NCI-H1436 treated with DMSO at 0.1 percent for 48 hours (cell line): ENCODE results near the gene APPL2.
"Not testable (repeated sequence)": the region's sequence is repeated elsewhere in the genome, so short reads cannot be mapped to it uniquely, and the experiment has no call there.

Source experiments
- DNase-seq: peaks from one replicate; lab custom pipeline; 2025; lab: John Stamatoyannopoulos, UW

The APPL2 gene

DNA sequence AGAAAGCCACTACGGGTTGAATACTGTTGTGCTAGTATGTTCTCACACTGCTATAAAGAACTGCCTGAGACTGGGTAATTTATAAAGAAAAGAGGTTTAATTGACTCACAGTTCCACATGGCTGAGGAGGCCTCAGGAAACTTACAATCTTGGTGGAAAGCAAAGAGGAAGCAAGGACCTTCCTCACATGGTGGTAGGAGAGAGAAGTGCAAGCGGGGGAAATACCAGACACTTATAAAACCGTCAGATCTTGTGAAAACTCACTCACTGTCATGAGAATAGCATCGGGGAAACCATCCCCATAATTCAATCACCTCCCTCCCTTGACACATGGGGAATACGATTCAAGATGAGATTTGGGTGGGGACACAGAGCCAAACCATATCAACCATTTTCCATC, 20.5 kb upstream of the APPL2 start:
- not testable (repeated sequence) for DNase-seq

DNA sequence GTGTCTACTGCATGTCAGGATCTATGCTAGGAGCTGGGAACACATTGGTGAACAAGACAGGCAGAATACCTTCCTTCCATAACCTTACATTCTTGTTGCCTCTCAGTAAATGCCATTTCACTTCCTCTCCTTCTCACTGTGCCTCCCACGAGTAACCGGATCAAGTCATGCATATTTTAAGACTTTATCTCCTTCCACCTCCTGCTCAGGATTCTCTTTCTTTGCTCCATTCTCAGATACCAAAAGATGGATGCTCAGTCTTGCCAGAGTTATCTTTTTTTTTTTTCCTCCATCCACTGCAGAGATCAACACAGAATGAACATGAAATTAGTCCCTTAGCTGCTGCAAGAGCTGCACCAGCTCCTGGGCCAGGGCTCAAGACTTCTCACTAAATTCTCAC, 20.0 kb upstream of the APPL2 start:
- DNase-seq: no peak

DNA sequence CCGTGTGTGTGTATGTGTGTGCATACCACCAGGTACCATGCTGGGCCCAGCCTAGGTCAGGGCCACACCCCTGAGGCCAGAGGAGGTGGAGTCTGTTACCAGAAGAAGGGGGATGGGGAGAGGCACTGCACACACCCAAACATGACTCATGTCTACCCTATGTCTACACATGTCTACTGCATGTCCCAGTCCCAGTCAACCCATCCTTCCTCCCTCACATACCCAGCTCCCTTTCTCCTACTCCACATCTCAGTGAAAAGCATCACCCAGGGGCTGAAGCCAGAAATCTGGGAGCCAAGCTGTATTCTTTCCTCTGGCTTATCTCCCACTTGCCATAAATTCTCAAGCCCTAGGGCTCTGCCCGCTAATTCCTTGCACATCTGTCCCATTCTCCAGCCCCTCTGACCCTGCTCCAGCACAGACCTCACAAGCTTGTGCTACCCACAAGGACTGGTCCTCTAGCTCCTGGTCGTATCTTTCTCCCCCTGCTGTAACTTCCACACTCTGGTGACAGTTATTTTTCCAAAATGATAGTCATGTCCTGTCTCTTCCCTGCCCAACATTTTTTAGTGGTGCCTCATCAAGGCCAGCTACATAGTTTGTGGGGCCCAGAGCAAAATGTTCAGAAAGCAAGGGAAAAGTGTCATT, 18.0 kb upstream of the APPL2 start:
- DNase-seq: no peak

DNA sequence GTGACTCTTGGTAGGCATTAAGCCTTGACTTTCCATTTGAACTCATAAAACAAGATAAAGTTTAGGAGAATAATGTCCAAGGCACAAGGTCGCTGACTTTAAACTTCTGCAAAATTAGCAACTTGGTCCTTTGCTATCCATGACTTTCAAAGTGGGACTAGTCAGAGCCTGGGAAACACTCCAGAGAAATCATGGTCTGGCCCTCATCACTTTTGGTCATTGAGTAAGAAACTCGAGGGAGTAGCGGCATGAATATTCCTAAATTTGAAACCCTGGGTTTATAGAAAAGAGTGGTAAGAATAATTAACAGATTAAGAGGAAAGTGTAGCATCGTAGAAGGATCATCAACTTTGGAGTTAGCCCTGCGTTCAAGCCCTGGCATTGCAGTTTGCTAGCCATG, 16.9 kb upstream of the APPL2 start:
- DNase-seq: no peak

DNA sequence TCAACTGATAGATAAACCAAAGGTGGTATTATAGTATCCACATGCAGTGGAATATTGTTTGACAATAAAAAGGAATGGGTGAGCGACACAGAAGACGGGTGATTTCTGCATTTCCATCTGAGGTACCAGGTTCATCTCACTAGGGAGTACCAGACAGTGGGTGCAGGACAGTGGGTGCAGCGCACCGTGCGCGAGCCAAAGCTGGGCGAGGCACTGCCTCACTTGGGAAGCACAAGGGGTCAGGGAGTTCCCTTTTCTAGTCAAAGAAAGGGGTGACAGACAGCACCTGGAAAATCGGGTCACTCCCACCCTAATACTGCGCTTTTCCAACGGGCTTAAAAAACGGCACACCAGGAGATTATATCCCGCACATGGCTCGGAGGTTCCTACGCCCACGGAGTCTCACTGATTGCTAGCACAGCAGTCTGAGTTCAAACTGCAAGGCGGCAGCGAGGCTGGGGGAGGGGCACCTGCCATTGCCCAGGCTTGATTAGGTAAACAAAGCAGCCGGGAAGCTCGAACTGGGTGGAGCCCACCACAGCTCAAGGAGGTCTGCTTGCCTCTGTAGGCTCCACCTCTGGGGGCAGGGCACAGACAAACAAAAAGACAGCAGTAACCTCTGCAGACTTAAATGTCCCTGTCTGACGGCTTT, 9.9 kb upstream of the APPL2 start:
- not testable (repeated sequence) for DNase-seq

DNA sequence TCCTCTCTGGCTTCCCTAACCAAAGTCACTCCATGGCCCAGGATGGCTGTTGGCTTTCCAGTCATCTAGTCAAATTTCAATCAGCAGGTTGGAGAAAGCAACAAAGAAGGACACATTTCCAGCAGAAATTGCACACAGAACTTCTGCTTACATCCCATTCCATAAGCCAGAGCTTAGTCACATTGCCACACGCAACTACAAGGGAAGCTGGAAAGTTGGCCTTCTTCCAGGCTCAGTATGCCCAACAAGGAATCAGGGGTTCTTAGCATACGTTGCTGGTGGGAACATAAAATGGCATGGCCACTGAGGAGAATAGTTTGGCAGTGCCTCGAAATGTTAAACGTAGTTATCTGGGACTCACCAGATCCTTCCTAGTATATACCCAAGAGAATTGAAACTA, 9.3 kb upstream of the APPL2 start:
- DNase-seq: no peak

DNA sequence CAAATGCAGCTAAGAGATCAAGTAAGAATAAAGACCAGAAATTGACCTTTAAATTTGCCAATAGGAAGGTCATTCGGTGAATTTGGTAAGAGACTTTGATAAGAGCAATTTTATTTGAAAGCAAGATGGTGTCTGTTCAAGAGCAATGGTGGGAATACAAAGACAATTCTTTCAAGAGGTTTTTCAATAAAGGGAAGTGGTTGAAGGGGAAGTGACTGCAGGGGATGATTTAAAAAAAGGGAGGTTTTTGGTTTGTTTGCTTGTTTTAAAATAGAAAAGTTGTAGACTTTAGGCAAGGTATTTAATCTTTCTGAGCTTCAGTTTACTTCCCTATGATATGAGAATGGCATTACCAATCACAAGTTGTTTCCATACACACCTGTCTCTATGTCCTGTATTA, 4.3 kb upstream of the APPL2 start:
- no peak for DNase-seq

DNA sequence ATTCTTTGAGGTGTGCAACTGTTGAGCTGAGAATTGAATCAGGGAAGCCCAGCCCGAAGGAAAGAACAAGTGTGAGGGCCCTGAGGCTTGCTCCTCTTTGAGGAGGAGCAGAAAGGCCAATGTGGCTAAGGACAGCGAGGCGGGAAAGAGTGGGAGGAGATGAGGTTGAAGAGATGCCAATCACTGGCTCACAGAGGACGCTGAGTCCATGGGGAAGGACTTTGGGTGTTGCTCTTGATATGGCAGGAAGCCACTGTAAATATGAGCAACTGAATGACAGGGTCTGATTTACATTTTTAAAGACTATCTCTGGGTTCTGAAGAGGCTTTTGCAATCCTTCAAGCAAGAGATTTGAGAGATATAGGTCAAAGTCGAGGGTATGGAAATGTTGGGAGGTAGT, 3.3 kb upstream of the APPL2 start:
- DNase-seq: no peak

DNA sequence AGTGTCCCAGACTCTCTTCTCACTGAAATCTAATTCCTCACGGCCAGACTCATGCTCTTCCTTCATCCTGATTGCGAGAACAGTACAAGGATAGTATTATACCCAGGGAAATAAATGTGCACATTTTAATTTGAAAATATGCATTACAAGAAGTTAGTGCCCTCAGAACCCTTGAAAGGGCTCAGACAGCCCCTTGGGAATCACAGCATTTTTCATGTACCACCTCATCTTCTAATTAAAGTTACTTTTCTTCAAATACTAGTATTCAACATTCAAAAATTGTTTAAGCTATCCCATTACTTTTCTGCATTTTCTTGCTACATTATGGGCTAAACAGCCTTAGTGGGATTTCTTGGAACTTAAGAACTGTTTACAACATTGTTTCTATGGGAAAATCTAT, 1.7 kb upstream of the APPL2 start:
- no peak for DNase-seq

DNA sequence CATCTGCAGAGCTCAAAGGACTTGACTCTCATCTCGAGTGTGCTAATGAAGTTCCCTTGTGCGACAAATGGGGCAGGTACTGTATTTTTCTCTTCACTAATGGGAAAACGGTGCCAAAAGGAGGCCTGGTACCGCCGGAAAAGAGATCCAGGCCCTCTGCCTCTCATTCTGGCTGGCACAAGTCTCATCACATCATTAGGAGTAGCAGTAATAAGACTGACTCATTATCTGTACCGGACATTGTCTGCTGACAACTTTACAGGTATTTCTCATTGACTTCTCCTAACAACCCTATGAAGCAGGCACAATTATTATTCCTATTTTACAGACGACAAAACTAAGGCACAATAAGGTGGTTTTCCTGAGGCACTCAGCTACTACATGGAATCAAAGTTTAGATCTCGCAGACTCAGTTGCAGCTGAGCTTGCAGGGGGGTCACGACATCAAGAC, 668 bp downstream of the APPL2 start:
- peak; percentile 27 for DNase-seq

DNA sequence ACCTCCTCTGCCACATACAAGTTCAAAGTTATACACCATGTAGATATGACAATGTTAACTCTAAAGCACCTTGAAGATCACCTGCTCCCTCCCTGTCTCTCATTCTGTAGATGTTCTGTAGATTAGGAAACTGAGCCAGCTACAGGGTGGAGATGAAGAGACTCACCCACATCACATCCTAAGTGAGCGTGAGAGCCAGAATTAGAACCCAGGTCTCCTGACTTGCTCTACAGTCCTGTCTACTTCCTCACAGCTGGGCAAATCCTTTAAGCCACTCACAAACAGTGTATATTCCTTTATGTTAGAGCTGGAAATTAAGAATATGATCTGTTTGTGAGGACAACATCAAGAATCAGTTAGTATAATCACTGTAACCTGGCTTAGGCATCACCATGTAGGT, 1.8 kb downstream of the APPL2 start:
- DNase-seq: no peak

DNA sequence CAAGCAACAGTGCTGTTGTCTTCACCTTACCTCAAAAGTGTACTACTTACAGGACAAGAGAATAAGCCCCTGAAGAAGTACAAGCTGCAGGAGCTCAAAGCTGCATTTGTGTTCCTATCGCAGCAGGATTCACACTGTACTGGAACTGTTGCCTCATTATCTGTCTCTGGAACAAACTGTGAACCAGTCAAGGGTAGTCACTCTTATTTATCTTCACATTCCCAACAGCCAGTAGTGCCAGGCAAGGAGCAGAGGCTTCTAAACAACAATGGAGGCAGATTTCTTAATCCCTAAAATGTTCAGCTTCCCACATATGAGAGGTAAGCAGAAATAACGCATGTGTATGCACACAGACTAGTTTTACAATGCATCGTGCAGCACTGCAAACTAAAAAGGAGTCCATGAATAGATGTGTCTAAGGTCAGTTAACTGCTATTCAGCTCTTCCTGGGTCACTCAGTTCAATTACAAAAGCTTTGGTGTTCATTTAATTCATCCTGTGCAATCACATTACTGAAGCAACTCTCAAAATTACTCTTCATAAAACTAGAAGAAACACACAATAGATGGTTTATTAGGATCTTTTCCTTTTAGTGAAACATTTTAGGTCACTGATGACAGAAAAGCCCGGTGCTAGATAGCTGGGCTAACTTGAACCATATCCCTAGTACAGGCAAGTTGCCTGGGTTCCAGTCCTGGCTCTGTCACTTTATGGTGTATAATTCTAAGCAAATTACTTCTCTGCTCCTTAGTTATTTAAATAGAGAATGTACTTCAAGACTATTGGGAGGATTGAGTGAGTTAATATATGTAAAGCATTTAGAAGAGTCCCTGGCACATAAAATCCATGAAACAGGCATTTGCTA, 2.7 kb downstream of the APPL2 start:
- no peak for DNase-seq

DNA sequence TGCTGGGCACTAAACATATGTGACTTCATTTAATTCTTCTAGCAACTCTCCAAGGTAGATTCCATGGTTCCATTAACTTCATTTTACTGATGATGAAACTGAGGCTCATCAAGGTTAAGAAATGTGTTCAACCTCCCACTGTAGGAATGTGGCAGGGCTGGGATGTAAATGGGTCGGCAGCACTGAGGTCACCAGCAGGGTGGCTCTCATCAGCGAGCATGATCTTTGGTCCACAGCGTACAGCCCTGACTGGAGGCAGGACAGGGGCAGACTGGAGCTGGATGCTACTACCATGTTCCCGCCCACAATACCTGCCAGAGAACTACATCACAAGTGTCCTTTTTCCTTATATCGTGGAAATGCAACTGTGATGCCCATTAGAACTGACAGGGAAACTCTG, 4.6 kb downstream of the APPL2 start:
- DNase-seq: no peak

DNA sequence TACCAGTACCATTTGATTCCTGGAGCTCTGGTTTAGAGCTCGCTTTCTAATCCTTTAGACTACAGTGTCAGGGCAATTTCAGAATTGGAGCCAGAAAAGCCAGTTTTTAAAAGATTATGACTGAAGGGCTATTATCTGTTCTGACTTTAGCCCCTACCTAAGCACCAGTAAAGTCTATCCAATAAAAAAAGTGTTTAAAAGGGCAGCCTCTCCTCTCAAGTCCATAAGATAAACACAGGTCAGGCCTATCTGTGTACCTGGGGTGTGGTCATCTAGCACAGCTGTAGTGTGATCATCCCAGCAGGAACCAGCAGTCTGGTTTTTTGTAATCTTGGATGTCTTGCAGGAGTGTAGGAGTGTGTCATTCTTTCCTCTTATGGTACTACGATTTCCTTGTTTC, 6.6 kb downstream of the APPL2 start:
- DNase-seq: no peak

DNA sequence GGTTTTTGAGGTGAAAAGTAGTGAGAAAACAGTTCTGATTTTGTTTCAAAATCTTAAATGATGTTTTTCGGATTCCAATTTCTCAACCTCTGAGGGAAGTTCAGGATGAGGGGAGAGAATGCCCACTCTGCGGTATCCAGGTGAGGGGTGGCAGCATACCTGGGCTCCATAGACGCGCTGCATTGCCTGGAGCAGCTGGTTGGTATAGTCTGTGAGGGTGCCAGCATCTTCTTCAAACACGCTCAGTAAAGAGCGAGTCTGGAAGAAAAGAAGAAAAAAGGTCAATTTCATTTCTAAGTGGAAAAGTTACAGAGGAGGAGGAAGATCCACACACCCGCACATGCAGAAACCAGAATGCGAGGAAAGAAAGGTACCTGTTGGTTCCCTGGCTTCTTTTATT, 7.0 kb downstream of the APPL2 start:
- no peak for DNase-seq

DNA sequence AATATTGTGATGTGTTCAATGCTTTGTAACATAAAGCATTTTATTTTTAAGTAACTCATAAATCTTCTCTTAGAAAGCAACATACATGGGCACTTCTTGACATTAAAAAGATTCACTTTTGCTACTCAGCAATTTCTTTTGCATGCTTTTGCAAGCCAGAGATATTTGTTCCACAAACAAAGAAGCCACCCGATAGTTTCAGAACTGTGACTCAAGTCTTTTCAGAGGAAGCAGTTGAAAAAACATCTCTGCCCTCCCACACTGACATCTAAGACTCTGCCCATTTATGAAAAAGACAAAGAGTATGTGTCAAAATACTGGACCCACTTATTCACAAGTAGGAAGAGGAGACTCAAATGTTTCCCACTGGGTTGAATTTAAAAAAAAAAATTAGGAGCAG, 7.5 kb downstream of the APPL2 start:
- DNase-seq: no peak

DNA sequence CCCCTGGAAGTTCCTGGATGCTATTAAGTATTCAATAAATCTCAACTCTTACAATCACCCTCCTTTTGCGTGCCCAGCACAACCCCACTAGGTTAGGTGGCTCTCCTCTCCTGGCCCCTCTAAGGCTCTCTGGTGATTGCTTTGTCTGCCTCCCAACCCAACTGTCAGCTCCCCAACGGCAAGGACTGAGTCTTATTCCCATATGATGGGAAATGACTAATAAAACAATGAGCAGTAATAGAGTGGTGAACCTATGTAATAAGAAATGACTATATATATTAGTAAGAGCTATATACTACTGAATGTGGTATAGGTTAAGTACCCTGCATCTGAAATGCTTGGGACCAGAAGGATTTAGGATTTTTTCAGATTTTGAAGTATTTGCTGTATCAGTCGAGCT, 8.1 kb downstream of the APPL2 start:
- DNase-seq: no peak

DNA sequence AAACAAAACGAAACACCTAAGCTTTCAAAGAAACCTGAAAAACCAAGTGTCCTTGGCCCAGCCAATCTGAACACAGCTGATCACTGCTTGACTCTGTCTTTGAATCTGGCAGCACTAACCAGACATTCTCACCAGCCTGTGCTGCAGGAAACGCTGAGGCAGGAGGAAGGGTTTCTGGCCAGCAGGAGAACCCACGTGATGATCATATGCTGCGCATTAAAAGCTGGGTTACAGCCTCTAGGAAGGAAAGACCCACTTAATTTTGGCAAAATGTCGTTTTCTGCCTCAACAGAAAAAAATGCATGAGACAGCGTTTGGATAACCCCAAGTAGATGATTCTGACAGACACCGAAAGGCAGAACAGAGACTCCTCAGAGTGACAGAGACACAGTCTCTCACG, 9.8 kb downstream of the APPL2 start:
- no peak for DNase-seq

DNA sequence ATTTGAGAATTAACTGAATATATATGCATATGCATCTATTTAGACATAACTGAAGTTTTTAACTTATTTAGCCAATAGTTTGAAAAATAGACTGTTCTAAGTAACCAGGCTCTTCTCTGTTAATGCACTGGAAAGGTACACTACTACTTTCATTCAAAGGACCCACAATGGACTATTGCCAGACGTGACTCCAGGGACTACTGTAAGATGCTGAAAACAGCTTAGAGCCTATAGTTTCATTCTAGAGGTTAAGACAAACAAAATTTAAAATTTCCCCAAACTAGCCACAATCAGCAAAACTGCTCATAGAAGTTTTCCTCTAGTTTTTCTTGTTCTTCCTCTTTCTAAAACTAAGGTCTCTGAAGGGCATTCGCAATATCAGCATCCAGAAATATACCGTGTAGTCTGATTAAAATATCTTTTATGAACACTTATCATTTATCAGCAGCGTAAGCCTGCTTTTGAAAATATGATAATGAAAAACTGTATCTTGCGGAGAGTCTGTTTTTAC, 10.4 kb downstream of the APPL2 start:
- DNase-seq: no peak

DNA sequence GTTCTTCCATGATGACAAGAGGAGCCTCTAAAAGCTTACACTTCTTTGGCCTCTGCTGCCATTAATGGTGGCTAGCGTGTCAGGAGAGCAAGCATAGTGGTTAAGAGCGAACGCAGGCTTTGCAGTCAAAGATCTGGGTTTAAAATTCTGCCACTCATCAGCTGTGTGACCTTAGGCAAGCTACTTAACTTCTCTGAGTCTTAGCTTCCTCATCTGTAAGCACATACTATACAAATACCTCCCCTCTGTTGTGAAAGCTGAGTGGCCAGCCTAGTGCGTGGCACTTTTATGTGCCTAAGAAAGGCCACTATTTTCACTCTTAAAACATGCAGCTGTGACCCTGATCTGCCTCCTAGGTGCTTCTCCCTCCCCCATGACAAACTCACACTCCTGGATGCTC, 11.6 kb downstream of the APPL2 start:
- no peak for DNase-seq

DNA sequence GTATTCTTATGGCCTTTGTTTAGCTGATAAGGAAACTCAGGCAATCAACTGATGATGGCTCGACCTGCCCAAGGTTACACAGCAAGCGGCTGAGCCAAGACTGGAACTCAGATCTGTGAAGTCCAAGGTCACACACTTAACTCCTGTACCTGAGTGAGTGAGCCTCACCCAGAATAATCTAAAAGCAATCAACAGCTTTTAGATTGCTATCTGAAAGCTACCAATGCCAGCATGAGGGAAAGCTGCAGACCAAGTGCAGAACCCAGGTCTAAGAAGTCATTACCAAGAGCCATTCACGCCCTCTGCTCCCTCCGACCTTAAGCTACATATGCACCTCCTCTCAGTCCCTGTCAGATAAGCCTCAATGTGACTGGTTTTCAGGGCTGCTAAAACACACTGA, 12.1 kb downstream of the APPL2 start:
- no peak for DNase-seq

DNA sequence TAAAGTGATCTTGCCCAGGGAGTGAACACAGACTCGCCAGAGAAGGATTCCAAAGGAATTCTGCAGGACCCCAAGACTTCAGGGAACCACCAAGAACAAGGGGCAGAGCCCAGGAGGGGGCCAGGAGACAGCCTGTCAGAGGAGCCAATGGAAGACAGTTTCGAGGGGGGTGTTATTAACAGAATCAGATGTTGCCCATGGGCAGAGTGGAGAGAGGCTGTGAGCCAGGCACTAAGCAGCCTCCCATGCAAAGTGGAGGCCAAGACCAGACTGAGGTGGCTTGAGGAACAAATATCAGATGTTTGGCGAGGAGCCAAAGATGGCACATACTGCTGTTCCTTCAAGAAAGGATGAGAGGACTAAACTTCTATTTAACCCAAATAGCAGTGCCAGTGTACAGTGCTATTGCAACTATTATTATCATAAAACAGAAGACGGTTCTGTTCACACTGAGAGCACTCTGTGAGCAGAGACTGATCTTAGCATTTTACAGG, 12.6 kb downstream of the APPL2 start:
- DNase-seq: no peak
